Stimulated activated naive CD4-positive, alpha-beta T cell treated with Interleukin-2 at 50 U/mL for 16 hours (primary cell): Measurements from ENCODE around the gene CHID1.

Experiments
- DNase-seq: peaks from one replicate; lab custom pipeline; 2025; lab: John Stamatoyannopoulos, UW

Gene CHID1

GRCh38 chr11:910044-910588 lies 494 bp downstream of the CHID1 start:
- DNase-seq, result no peak

GRCh38 chr11:909406-909805 lies 1.2 kb downstream of the CHID1 start:
- no peak for DNase-seq

DNA sequence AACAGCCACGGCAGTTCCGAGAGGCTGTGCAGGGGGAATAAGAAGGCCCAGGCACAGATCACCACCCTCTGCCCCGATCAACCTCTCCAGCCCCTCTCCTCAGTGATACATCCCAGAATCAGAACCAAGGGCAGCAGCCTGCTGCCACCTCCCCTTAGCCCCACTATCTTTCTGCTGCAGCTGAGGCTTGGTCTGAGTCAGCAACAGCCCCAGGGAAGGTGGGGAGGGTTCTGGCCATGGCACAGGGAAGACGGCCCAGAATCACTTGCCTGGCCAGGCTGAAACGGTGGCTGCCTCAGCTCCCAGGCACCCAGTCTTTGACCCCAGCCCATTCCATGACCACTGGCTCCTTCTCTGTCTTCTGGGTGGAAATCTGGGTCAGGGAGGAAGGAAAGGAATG lies 2.3 kb downstream of the CHID1 start:
- DNase-seq, result no peak

DNA sequence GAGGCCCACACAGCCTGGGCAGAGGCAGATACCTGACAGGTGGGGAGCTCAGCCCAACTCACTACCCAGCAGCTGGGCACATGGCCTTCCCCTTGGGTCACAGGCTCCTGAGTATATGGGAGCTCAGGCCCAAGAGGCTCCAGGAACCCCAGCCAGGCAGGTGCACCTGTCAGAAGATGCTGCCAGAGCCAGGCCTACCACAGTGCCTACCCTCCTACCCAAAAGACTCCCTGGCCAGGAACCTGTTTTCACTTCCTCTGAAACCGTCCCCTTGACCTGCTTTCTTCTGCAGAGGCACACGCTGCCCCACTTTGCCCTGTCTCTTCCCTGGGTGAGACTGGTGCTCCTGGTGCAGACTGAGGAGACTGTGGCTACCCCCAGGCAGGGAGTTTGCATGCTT lies 2.9 kb downstream of the CHID1 start:
- no peak for DNase-seq

GRCh38 chr11:905952-906351 lies 4.7 kb downstream of the CHID1 start:
- no peak for DNase-seq

- DNase-seq, result no peak
Measured at GRCh38 chr11:904380-904779, 6.2 kb downstream of the CHID1 start.

DNA sequence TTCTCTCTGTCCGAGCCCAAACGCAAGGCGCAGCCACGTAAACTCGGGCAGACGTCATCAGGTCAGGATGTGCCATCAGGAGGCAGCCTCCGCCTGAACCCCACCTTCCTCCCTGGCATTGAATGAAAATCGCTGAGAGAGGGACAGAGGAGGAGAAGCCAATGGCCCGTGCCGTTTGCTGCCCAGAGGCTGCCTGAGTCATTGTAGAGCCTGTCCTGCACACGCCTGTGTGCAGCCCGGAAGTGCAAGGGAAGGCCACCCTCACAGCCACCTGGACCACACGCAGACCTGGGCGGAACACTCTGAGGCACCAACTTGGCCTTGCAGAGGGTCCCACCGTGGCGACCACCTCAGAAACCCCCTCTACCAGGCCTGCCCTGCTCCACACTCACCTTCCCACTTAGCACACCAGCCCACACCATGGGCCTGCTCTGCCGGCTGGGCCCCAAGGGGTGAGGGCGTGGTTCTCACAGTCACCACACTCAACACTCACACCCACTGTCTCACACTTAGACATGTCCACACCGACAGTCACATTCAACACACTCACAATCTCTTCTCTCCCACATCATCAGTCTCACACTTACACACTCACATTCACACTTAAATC lies 9.1 kb downstream of the CHID1 start:
- no peak for DNase-seq

DNA sequence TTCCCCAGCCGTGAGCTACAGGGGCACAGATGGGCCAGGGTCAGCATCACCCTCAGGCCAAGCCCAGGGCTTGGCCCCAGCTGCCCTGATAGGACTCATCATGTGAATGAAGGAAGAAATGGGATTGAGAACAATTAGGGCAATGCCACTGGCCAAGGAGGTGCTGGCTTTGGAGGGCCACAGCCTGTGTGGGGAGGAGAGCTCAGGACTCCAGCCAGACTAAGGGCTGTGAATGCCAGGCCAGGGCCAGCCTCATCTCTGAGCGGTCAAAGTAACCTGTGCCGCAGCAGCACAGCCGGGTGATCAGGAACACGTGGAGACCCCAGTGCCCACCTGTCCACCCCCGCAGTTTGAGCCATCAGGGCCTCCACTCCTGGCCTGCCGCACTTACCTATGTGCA lies 10.1 kb downstream of the CHID1 start:
- DNase-seq, result no peak

GRCh38 chr11:899724-900123 lies 10.9 kb downstream of the CHID1 start:
- DNase-seq, result no peak

- no peak for DNase-seq
Measured at GRCh38 chr11:898540-899190, 11.9 kb downstream of the CHID1 start.

DNA sequence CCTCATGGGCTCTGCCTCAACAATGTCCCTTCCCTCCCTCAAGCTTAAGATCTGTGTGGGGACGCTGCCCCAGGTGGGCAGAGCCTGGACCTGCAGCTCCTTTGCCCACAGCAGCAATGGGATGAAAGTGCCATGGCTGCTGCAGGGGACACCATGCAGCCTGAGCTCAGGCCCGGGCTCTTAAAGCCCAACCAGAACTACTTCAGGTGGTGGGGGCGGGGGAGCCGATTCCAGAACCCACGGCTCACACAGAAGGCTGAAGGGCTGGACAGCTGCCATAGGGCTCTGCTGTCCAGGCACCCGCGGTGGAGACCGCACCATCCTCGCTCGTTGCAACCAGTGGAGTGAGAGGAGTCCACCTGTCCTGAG lies 12.5 kb downstream of the CHID1 start:
- no peak for DNase-seq

- DNase-seq, result no peak
Measured at GRCh38 chr11:897253-898142, 13.1 kb downstream of the CHID1 start.

- DNase-seq, result no peak
Measured at GRCh38 chr11:895331-896110, 15.1 kb downstream of the CHID1 start.

DNA sequence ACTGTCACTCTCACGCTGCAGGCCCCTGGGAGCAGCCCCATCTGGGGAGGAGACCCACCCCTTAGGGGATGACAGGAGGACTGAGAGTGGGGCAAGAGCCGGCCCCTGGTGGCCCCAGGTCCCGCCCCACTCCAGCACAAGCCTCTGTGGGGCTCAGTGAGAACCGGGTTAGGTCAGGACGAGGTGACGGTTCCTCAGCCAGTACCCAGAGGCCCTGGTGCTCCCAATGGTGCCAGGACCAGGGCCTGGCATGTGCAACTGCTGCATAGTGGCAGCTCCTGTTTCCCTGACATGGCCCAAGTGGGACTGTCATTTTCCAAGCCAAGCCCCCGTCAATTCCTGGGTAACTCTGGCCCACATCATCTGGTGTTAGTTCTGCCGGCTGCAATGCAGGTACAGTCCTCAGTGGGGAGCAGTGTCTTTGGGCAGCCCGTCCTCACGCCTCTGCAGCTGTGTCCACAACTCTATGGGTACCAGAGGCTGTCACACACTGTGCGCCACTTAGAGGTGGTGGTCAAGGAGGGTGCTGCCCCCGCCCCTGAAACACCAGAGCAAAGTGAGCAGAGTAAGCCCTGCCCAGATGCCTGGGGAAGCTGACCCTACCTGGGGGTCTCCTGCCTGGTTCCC lies 15.9 kb downstream of the CHID1 start:
- no peak for DNase-seq

DNA sequence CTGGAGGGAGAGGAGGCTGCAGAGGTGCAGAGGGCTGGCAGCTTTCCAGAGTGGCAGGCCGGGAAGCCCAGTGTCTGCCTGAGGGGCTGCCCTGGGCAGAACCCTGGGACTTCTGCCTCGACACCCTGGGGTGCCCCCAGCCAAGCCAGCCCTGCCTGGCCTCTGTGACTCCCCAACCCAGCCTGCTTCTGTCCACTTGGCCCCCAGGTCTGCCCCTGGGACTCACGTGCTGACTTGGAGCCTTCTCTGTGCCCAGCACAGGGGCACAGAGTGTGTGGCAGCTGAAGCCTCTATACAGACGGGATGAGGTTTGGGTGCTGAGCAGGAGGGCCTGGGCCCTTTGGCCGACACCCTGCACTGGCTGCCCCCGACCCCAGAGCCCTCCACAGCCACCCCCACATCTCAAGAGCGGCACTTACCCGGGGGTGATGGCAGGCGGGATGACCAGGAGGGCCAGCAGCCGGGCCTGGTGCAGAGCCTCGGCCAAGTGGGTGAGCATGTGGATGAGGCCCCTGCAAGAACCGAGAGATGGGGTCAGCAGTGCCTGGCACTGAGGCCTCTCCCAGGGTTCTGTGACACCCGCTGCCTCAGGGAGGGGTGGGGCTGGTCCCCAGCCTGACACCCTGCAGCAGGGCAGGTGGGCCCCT lies 17.5 kb downstream of the CHID1 start:
- DNase-seq, result no peak

- DNase-seq, result no peak
Measured at GRCh38 chr11:890794-891540, 19.6 kb downstream of the CHID1 start.

- DNase-seq, result no peak
Measured at GRCh38 chr11:889687-890475, 20.7 kb downstream of the CHID1 start.

DNA sequence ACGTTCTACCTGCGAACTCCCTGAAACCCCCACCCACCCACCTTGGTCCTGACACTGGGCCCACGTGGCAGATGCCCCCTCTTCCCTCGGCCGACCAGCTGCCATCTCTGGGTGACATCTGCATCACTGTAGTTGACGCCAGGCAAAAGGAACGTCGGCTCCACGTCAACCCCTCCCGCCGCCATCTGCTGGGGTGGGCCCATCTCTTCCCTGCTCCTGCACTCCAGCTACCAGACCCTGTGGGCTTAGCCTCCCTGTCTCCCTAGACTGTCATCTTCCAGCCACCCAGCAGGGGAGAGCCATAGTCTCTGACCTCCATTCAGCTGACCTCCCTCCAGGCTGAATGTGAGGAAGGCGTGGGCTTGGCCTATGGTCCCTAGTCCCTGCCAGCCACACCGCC lies 21.4 kb downstream of the CHID1 start:
- no peak for DNase-seq
